Putamen (tissue), 1 donor: ENCODE data around the gene TAAR1.
A peak's percentile ranks its signal among the peaks of the same experiment; 100 is the strongest.
"Not testable (repeated sequence)": the region's sequence is repeated elsewhere in the genome, so short reads cannot be mapped to it uniquely, and the experiment has no call there.

Experiments
- DNase-seq: peaks from one replicate; pipeline ENCODE4 v3.0.0-alpha.2; 2016; ENCODE audit warnings: low spot score

Gene TAAR1, protein sequence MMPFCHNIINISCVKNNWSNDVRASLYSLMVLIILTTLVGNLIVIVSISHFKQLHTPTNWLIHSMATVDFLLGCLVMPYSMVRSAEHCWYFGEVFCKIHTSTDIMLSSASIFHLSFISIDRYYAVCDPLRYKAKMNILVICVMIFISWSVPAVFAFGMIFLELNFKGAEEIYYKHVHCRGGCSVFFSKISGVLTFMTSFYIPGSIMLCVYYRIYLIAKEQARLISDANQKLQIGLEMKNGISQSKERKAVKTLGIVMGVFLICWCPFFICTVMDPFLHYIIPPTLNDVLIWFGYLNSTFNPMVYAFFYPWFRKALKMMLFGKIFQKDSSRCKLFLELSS

GRCh38 chr6:132659082-132659481, at the start of gene TAAR1:
TSS of gene TAAR1 (minus strand) at chr6:132659182. CDS start at chr6:132646003, 13,179 bp downstream.
- DNase-seq: no peak

GRCh38 chr6:132708771-132709170, 49.8 kb upstream of the TAAR1 start:
- DNase-seq: no peak

GRCh38 chr6:132708002-132708401, 49.0 kb upstream of the TAAR1 start:
- DNase-seq: no peak

- not testable (repeated sequence) for DNase-seq
These were observed 47.8 kb upstream of the TAAR1 start for GRCh38 chr6:132706756-132707155.

GRCh38 chr6:132703936-132704335, 45.0 kb upstream of the TAAR1 start:
- DNase-seq: no peak

GRCh38 chr6:132698608-132699007, 39.6 kb upstream of the TAAR1 start:
- no peak for DNase-seq

GRCh38 chr6:132695773-132696172, 36.8 kb upstream of the TAAR1 start:
- no peak for DNase-seq

DNA sequence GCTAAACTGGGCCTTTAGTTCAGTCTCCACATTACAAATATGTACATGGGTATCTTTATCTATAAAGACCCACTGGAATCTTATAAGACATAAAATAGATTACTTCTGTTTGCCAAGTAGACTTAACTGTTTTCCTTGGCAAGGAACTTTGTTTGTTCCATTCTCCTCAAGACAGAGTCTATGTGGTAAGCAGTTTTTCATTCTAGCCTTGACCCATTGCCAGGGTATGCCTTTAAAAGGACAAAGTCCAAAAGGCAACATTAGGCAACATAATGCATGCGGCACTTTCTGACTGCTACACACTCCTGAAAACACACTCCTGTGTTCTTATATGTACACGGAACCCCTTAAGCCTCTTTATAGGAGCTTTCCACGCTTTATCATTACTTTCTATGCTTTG, 34.5 kb upstream of the TAAR1 start:
- DNase-seq: no peak

- DNase-seq: no peak
These were observed 31.7 kb upstream of the TAAR1 start for GRCh38 chr6:132690678-132691077.

DNA sequence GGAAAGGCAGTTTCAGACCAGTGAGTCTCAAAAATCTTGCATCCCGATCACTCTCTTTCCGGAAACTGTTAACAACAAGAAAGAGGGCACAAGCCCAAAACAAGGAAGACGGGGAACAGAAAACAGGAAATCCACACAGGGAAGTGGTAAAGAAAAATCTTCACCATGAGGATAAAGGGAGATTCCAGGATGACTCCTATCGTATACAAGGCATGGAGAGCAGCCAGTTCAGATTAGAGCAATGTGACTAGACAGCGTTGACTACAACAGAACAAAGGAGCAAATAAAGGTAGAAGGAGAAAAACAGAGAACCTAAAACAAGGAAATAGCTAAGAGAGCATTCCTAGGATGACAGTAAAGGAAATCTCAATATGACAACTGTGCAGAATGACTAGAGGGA, 28.3 kb upstream of the TAAR1 start:
- DNase-seq: no peak

DNA sequence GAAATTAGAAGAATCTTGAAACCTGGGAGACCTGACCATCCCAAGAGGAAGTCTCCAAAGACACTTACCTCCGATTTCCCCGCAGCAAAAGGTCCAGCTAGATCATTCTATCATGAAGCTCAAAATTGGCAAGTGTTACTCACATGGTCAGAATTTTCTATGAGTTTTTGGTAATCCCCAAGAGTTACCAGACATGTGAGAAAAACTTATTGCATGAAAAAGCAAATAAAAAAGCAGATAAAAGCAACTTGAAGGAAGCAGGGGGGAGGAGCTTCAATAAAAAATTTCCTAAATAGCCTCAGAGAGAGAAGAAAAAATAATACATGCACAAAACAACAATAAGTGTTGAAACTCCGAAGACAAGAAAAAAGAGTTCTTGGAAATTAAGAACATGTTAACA, 27.5 kb upstream of the TAAR1 start:
- no peak for DNase-seq

DNA sequence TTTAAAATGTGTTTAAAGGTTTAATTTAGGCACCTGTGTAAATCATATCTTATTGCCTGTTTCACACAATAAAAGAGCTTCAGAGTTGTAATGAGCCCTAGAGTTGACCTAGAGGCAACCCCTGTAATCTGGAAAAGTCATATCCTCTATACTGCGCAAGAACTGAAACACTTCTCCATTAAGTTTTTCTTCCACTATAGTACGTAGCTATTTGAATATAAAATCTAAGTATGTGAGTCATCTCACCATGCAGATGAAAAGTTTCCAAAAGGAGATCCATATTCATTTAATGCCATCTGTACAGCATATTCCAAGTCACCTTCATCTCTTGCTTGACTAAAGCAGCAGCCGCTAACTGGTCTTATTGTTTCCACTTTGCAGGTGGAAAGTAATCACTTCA, 26.0 kb upstream of the TAAR1 start:
- no peak for DNase-seq

DNA sequence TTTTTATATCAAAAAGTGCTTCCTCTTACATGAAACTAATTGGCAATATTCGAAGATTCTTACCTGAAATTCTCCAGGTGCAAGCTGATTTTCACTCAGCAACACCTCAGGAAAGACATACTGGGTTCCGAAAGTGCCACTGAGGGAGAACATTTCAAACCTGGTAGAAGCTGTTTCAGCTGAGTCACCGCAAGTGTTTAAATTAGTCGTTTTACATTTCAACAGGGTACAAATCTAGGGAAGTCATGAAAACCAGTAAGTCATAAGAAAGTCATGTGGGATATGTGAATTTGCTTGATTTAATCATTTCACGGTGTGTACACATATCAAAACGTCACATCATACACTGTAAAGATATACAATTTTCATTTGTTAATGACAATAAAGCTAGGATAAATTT, 25.3 kb upstream of the TAAR1 start:
- DNase-seq: no peak

GRCh38 chr6:132683543-132683942, 24.6 kb upstream of the TAAR1 start:
- no peak for DNase-seq

- DNase-seq: not testable (repeated sequence)
These were observed 20.1 kb upstream of the TAAR1 start for GRCh38 chr6:132679094-132679493.

- DNase-seq: no peak
These were observed 16.8 kb upstream of the TAAR1 start for GRCh38 chr6:132675749-132676148.

- DNase-seq: no peak
These were observed 16.0 kb upstream of the TAAR1 start for GRCh38 chr6:132675002-132675401.

- no peak for DNase-seq
These were observed 14.6 kb upstream of the TAAR1 start for GRCh38 chr6:132673376-132674094.

DNA sequence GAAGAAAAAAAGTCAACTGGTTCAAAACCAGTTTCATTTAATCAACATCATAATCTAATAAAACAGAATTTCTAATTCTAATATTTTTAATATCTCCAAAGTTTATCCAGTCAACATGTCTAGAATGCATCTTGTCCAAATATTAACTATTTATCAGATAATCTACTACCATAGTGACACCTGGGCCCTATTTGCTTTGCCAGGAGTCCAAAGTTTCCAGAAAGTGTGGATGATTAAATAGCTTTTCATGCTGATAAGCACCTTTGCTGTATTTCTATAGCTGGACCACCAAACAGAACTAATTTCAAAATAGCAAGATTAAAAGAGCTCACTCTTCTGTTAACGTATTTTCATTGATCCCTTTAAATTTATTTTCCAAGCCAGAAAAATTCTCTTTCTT, 12.3 kb upstream of the TAAR1 start:
- no peak for DNase-seq

GRCh38 chr6:132669690-132670291, 10.8 kb upstream of the TAAR1 start:
- DNase-seq: peak; percentile 18

GRCh38 chr6:132666118-132666517, 7.1 kb upstream of the TAAR1 start:
- DNase-seq: no peak

- DNase-seq: no peak
These were observed 5.5 kb upstream of the TAAR1 start for GRCh38 chr6:132664309-132665034.

- no peak for DNase-seq
These were observed 4.7 kb upstream of the TAAR1 start for GRCh38 chr6:132663661-132664060.
